AG04449 (cell line): ENCODE data around the gene ATP5F1E.

Source experiments
- CTCF ChIA-PET: fragments of 350-600 bp; formaldehyde crosslinking; extraction: SDS; loops from one replicate; lab custom pipeline; 2021; ENCODE audit warnings: antibody characterized with exemption; lab: Yijun Ruan, JAX
- POLR2A ChIA-PET: fragments of 400-600, 350-600 bp; formaldehyde crosslinking; extraction: SDS; loops from one replicate; lab custom pipeline; 2020; ENCODE audit warnings: antibody characterized with exemption, inconsistent platforms; lab: Yijun Ruan, JAX
- DNase-seq: peaks from one replicate; pipeline ENCODE4 v3.0.0-alpha.2; 2010; ENCODE audit warnings: low read depth, low spot score
- H3K4me3 ChIP-seq: 2 replicates; pipeline ENCODE4 v1.5.1; 2011; ENCODE audit warnings: low read depth, mild to moderate bottlenecking, control low read depth, low read length
- CTCF ChIP-seq: IDR thresholded peaks from one replicate; pipeline ENCODE4 v1.5.1; 2011; ENCODE audit warnings: mild to moderate bottlenecking, moderate library complexity, low read length, control low read depth, inconsistent platforms; ENCODE audit not compliant: insufficient read depth; ENCODE audit errors: missing control alignments

Gene ATP5F1E

GRCh38 chr20:59028812-59029211 lies 3.3 kb downstream of the ATP5F1E start:
- ChIA-PET POLR2A (interaction anchor here (0.6 to 1.1 kb wide), 4 partner anchors 10 to 140 kb away, joined by 3 read pairs; partner anchors contain the start of gene TUBB1), CTCF (interaction anchor here (1.0 to 2.3 kb wide), 3 partner anchors 10 to 161 kb away, joined by 3 to 8 read pairs (median 4); partner anchors contain the start of gene TUBB1)
- no peak for TF ChIP-seq CTCF
- H3K4me3 ChIP-seq, result peak overlapping the region; percentile 37
- DNase-seq, result no peak

- POLR2A ChIA-PET, result interaction anchor here (1.1 kb wide), 1 partner anchor 34 kb away, joined by 3 read pairs; no protein-coding TSS in a partner anchor
- CTCF ChIA-PET, result interaction anchor here (1.5 to 2.3 kb wide), 3 partner anchors 12 to 160 kb away, joined by 3 to 8 read pairs (median 5); no protein-coding TSS in a partner anchor
- H3K4me3 ChIP-seq, result peak overlapping the region; percentile 7; the same call in 1 of the 2 replicates
- no peak for DNase-seq
- no peak for TF ChIP-seq CTCF
Observed at GRCh38 chr20:59027741-59028320, 4.3 kb downstream of the ATP5F1E start.

- no peak for TF ChIP-seq CTCF
- peak overlapping the region; percentile 7; the same call in 1 of the 2 replicates for H3K4me3 ChIP-seq
- CTCF ChIA-PET, result interaction anchor here (1.5 to 2.3 kb wide), 3 partner anchors 11 to 159 kb away, joined by 3 to 8 read pairs (median 5); no protein-coding TSS in a partner anchor
- DNase-seq, result no peak
- POLR2A ChIA-PET, result no interaction called here
Observed at GRCh38 chr20:59026904-59027740, 5.0 kb downstream of the ATP5F1E start.

- no peak for TF ChIP-seq CTCF
- H3K4me3 ChIP-seq, result no peak overlapping the region
- ChIA-PET POLR2A (no interaction called here), CTCF (no interaction called here)
- no peak for DNase-seq
Observed at GRCh38 chr20:59025511-59025910, 6.6 kb downstream of the ATP5F1E start.

- TF ChIP-seq CTCF, result no peak
- POLR2A ChIA-PET, result no interaction called here
Observed at GRCh38 chr20:59025086-59025485, 7.0 kb downstream of the ATP5F1E start.

GRCh38 chr20:59024111-59024530 lies 8.0 kb downstream of the ATP5F1E start:
- H3K4me3 ChIP-seq, result no peak overlapping the region
- POLR2A ChIA-PET, result no interaction called here
- CTCF ChIA-PET, result no interaction called here
- TF ChIP-seq CTCF, result no peak
- no peak for DNase-seq

More at GRCh38 chr20:59025086-59025485, 7.0 kb downstream of the ATP5F1E start:
- no peak for DNase-seq
- no peak overlapping the region for H3K4me3 ChIP-seq
- CTCF ChIA-PET, result no interaction called here
